WTC11 (cell line): ENCODE data around the gene PODN. TPM values are rescaled to one million over a fixed set of nuclear protein-coding genes. Genes with fewer than 3 reads are reported as not detected.

Experiments
- ATAC-seq: fragments of 200-7000 bp; cut with Tn5 transposase; 2 replicates; pipeline ENCODE4 v1.10.0; 2021; ENCODE audit warnings: mild to moderate bottlenecking, moderate library complexity
- CTCF ChIA-PET: fragments of 300-600 bp; sonication (Branson Sonifier 250); formaldehyde crosslinking; loops from one replicate; lab custom pipeline; 2021; ENCODE audit warnings: antibody characterized with exemption; lab: Charles Lee
- POLR2A ChIA-PET: fragments of 350-600 bp; sonication (Branson Sonifier 250); formaldehyde crosslinking; loops from one replicate; lab custom pipeline; 2021; ENCODE audit warnings: antibody characterized with exemption; lab: Charles Lee
- DNase-seq: peaks from one replicate; pipeline ENCODE4 v3.0.0; 2021; ENCODE audit warnings: low spot score
- H3K27ac Mint-ChIP-seq: 2 replicates; pipeline ENCODE4 v1.8.0; 2021; ENCODE audit warnings: mixed read lengths
- H3K27me3 Mint-ChIP-seq: 2 replicates; pipeline ENCODE4 v1.8.0; 2021; ENCODE audit warnings: low read depth, mild to moderate bottlenecking, moderate library complexity, mixed read lengths
- H3K36me3 Mint-ChIP-seq: 2 replicates; pipeline ENCODE4 v1.8.0; 2021; ENCODE audit warnings: mixed read lengths
- H3K4me1 Mint-ChIP-seq: 2 replicates; pipeline ENCODE4 v1.8.0; 2022; ENCODE audit warnings: mixed read lengths
- H3K4me3 Mint-ChIP-seq: 2 replicates; pipeline ENCODE4 v1.8.0; 2021; ENCODE audit warnings: mild to moderate bottlenecking, moderate library complexity, mixed read lengths
- H3K9me3 Mint-ChIP-seq: 2 replicates; pipeline ENCODE4 v1.8.0; 2021; ENCODE audit warnings: mixed read lengths
- CREM ChIP-seq: sonication (generic); formaldehyde crosslinking; IDR thresholded peaks from 2 replicates; pipeline ENCODE4 v1.8.1; 2022; ENCODE audit warnings: mild to moderate bottlenecking, missing genetic modification reagents, moderate library complexity
- FOXJ3 ChIP-seq: sonication (generic); formaldehyde crosslinking; IDR thresholded peaks from 2 replicates; pipeline ENCODE4 v1.9.0; 2021; ENCODE audit warnings: missing genetic modification reagents, mild to moderate bottlenecking, borderline replicate concordance
- FOXP1 ChIP-seq: sonication (generic); formaldehyde crosslinking; IDR thresholded peaks from 2 replicates; pipeline ENCODE4 v1.8.0; 2022; ENCODE audit warnings: missing genetic modification reagents, mild to moderate bottlenecking, moderate library complexity, borderline replicate concordance
- GABPB1 ChIP-seq: sonication (generic); formaldehyde crosslinking; IDR thresholded peaks from 2 replicates; pipeline ENCODE4 v1.8.1; 2023; ENCODE audit warnings: mild to moderate bottlenecking, missing genetic modification reagents
- GTF2I ChIP-seq: fragments of 250-450 bp; sonication (Bioruptor Pico); conservative IDR thresholded peaks from 2 replicates; pipeline ENCODE4 v1.4.0; 2021; ENCODE audit warnings: mild to moderate bottlenecking
- JUN ChIP-seq: sonication (generic); formaldehyde crosslinking; IDR thresholded peaks from 2 replicates; pipeline ENCODE4 v1.8.0; 2023; ENCODE audit warnings: mild to moderate bottlenecking, missing genetic modification reagents
- KAT7 ChIP-seq: sonication (generic); formaldehyde crosslinking; IDR thresholded peaks from 2 replicates; pipeline ENCODE4 v1.8.1; 2023; ENCODE audit warnings: missing genetic modification reagents, mild to moderate bottlenecking, borderline replicate concordance
- MXD4 ChIP-seq: fragments of 250-450 bp; sonication (Bioruptor Pico); IDR thresholded peaks from 2 replicates; pipeline ENCODE4 v1.8.0; 2021; ENCODE audit warnings: mild to moderate bottlenecking, moderate library complexity, borderline replicate concordance
- MYBL2 ChIP-seq: sonication (generic); formaldehyde crosslinking; IDR thresholded peaks from 2 replicates; pipeline ENCODE4 v1.8.1; 2023; ENCODE audit warnings: mild to moderate bottlenecking, moderate library complexity, missing genetic modification reagents
- PRRX2 ChIP-seq: fragments of 250-450 bp; sonication (Bioruptor Pico); IDR thresholded peaks from 2 replicates; pipeline ENCODE4 v1.8.0; 2021; ENCODE audit warnings: mild to moderate bottlenecking
- RELA ChIP-seq: sonication (generic); formaldehyde crosslinking; IDR thresholded peaks from 2 replicates; pipeline ENCODE4 v1.8.1; 2022; ENCODE audit warnings: missing genetic modification reagents, mild to moderate bottlenecking, borderline replicate concordance
- SP1 ChIP-seq: sonication (generic); formaldehyde crosslinking; conservative IDR thresholded peaks from 2 replicates; pipeline ENCODE4 v1.8.1; 2022; ENCODE audit warnings: missing genetic modification reagents
- ZNF219 ChIP-seq: sonication (generic); formaldehyde crosslinking; IDR thresholded peaks from 2 replicates; pipeline ENCODE4 v1.8.0; 2023; ENCODE audit warnings: missing genetic modification reagents, mild to moderate bottlenecking, borderline replicate concordance
- total RNA-seq: library from RNA; stranded (reverse); gene quantifications from 3 replicates; pipeline ENCODE4 v1.2.3, GENCODE V29; 2021
- TF ChIP-seq, protein P1 (sequence below): fragments of 200-600 bp; IDR thresholded peaks from 2 replicates; pipeline ENCODE4 v1.8.0; 2022; ENCODE audit warnings: antibody characterized with exemption
- TF ChIP-seq, protein P2 (sequence below): fragments of 250-450 bp; sonication (Bioruptor Pico); conservative IDR thresholded peaks from 2 replicates; pipeline ENCODE4 v1.9.0; 2021; ENCODE audit warnings: mild to moderate bottlenecking
- TF ChIP-seq, protein P3 (sequence below): sonication (generic); formaldehyde crosslinking; IDR thresholded peaks from 2 replicates; pipeline ENCODE4 v1.8.1; 2023; ENCODE audit warnings: mild to moderate bottlenecking, moderate library complexity, missing genetic modification reagents
- TF ChIP-seq, protein P4 (sequence below): fragments of 250-450 bp; sonication (Bioruptor Pico); IDR thresholded peaks from 2 replicates; pipeline ENCODE4 v1.9.0; 2021; ENCODE audit warnings: mild to moderate bottlenecking
- TF ChIP-seq, protein P5 (sequence below): sonication (generic); formaldehyde crosslinking; IDR thresholded peaks from 2 replicates; pipeline ENCODE4 v1.8.1; 2022; ENCODE audit warnings: low read depth, mild to moderate bottlenecking, moderate library complexity, missing genetic modification reagents, borderline replicate concordance
- TF ChIP-seq, protein P6 (sequence below): sonication (generic); formaldehyde crosslinking; IDR thresholded peaks from 2 replicates; pipeline ENCODE4 v1.8.0; 2023; ENCODE audit warnings: missing genetic modification reagents, mild to moderate bottlenecking, borderline replicate concordance

The PODN gene
- total RNA-seq, 1 experiment from 2014 or later: 0.48 TPM

DNA sequence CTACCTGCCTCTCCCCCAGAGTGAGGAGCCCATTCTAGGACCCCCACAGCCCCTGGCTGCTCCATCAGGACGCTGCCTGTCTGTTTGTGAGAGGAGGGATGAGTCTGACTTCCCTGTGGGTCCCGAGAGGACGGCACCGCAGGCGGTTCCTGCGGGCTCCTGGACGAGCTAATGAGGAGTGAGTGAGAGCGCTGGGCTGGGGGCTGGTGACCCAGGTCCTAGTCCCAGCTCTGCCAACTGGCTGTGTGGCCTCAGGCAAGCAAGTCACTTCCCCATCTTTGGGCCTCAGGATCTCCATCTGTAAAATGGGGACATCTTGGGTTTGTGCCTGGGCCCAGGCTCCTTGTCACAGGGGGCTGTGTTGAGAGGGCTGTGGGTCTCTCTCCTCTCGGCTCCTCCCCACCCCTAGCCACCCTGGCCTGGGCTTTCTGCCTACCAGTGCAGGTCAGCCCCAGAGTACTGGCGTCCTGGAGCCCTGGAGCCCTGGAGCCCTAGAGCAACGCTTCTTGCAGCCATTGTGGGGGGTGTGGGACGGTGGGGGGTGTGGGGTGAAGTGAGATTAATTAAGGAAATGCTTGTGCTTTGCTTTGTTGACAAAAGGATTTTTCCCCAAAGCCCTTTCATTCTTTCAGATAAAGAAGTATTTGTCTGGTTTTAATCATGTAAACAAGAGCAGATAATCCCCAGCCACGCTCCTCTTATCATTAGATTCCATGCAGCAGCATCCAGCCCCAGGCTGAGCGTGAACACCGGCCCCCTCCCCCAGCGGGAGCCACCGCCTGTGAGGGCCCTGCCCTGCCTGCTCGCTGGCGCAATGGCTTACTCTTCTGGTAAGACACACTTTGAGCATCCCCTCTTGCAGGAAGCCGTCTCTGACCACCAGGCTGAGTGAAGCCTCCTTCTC lies 53.6 kb downstream of the PODN start:
- ChIA-PET POLR2A (no interaction called here), CTCF (interaction anchor here (1.0 kb wide), 1 partner anchor 22 kb away, joined by 3 read pairs; no protein-coding TSS in a partner anchor)
- TF ChIP-seq GTF2I (CRISPR knock-in tag) (peak; percentile 60; the same call in 1 of the 2 replicates), GABPB1 (CRISPR knock-in tag) (0 out of 2 replicates have a peak, but pooled peaks have one; percentile 13), FOXJ3 (no peak)
- H3K36me3 Mint-ChIP-seq: no peaks in the 10 kb centered on the region
- H3K27me3 Mint-ChIP-seq: no peaks in the 10 kb centered on the region; the same call in none of the 2 replicates
- peaks cover 9% of the 10 kb centered on the region for H3K9me3 Mint-ChIP-seq
- H3K4me1 Mint-ChIP-seq: peaks cover 33% of the 10 kb centered on the region
- no peak overlapping the region for H3K27ac Mint-ChIP-seq
- peak; percentile 49 for ATAC-seq
- no peak overlapping the region for H3K4me3 Mint-ChIP-seq
- peak; percentile 41 for DNase-seq

DNA sequence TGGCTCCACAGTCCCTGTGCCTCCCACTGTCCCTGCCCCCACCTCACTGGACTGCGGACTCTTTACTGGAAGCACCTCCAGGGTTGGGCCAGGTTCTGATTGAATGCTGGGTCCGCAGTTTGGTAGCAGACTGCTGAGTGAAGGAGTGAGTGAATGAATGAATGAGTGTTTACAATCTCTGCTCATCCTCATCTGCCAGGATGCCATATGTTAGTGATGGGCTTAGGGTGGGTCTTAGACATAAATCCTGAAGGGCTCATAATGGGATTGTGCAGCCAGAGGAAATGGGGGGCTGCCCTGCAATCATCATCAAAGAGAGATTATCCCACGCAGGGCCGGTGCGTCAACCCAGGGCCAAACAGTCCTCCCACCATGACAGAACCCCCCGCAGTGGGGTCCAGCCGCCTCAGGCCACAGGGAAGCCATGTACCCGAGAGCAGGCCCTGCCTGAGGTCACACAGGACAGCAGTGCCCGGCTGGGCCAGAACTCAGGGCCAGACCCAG lies 54.3 kb downstream of the PODN start:
- Mint-ChIP-seq H3K36me3 (no peaks in the 10 kb centered on the region), H3K4me1 (peaks cover 33% of the 10 kb centered on the region), H3K9me3 (peaks cover 9% of the 10 kb centered on the region), H3K27me3 (no peaks in the 10 kb centered on the region; the same call in none of the 2 replicates), H3K27ac (no peak overlapping the region), H3K4me3 (no peak overlapping the region)
- ATAC-seq: no peak
- DNase-seq: no peak
- CTCF ChIA-PET: no interaction called here
- POLR2A ChIA-PET: no interaction called here
- TF ChIP-seq RELA (CRISPR knock-in tag) (no peak), FOXP1 (CRISPR knock-in tag) (no peak), KAT7 (no peak), SP1 (no peak), MYBL2 (CRISPR knock-in tag) (no peak), PRRX2 (CRISPR knock-in tag) (no peak), CREM (CRISPR knock-in tag) (no peak), ZNF219 (CRISPR knock-in tag) (no peak), MXD4 (CRISPR knock-in tag) (no peak), JUN (CRISPR knock-in tag) (no peak)
- TF ChIP-seq, protein P1, sequence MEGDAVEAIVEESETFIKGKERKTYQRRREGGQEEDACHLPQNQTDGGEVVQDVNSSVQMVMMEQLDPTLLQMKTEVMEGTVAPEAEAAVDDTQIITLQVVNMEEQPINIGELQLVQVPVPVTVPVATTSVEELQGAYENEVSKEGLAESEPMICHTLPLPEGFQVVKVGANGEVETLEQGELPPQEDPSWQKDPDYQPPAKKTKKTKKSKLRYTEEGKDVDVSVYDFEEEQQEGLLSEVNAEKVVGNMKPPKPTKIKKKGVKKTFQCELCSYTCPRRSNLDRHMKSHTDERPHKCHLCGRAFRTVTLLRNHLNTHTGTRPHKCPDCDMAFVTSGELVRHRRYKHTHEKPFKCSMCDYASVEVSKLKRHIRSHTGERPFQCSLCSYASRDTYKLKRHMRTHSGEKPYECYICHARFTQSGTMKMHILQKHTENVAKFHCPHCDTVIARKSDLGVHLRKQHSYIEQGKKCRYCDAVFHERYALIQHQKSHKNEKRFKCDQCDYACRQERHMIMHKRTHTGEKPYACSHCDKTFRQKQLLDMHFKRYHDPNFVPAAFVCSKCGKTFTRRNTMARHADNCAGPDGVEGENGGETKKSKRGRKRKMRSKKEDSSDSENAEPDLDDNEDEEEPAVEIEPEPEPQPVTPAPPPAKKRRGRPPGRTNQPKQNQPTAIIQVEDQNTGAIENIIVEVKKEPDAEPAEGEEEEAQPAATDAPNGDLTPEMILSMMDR: no peak
- TF ChIP-seq, protein P2, sequence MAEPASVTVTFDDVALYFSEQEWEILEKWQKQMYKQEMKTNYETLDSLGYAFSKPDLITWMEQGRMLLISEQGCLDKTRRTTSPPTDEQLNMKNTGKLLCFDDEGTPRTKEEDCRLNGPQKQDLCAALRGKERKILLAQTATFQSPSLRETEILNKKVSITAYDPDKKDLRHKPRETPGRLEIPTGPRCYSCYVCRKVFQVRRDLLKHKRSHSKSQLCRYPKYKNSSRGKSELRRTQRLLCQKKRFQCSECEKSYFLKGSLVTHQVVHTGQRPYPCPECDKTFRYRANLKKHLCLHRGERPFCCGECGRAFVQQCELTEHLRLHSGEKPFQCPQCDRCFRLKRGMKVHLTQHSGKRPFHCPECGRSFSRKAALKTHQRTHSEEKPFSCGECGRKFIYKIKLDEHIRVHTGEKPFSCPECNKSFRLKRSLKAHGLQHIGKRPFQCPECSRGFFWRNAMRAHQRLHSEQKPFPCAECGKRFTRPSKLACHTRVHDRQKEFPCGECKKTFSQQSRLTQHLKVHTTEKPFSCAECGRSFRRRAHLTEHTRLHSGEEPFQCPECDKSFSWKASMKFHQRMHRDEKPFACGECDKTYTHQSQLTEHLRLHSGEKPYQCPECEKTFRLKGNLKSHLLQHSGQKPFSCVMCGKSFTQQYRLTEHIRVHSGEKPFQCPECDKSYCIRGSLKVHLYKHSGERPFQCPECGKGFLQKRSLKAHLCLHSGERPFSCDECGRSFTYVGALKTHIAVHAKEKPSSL (CRISPR knock-in tag): no peak
- TF ChIP-seq, protein P3, sequence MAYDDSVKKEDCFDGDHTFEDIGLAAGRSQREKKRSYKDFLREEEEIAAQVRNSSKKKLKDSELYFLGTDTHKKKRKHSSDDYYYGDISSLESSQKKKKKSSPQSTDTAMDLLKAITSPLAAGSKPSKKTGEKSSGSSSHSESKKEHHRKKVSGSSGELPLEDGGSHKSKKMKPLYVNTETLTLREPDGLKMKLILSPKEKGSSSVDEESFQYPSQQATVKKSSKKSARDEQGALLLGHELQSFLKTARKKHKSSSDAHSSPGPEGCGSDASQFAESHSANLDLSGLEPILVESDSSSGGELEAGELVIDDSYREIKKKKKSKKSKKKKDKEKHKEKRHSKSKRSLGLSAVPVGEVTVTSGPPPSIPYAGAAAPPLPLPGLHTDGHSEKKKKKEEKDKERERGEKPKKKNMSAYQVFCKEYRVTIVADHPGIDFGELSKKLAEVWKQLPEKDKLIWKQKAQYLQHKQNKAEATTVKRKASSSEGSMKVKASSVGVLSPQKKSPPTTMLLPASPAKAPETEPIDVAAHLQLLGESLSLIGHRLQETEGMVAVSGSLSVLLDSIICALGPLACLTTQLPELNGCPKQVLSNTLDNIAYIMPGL (CRISPR knock-in tag): no peak
- TF ChIP-seq, protein P4, sequence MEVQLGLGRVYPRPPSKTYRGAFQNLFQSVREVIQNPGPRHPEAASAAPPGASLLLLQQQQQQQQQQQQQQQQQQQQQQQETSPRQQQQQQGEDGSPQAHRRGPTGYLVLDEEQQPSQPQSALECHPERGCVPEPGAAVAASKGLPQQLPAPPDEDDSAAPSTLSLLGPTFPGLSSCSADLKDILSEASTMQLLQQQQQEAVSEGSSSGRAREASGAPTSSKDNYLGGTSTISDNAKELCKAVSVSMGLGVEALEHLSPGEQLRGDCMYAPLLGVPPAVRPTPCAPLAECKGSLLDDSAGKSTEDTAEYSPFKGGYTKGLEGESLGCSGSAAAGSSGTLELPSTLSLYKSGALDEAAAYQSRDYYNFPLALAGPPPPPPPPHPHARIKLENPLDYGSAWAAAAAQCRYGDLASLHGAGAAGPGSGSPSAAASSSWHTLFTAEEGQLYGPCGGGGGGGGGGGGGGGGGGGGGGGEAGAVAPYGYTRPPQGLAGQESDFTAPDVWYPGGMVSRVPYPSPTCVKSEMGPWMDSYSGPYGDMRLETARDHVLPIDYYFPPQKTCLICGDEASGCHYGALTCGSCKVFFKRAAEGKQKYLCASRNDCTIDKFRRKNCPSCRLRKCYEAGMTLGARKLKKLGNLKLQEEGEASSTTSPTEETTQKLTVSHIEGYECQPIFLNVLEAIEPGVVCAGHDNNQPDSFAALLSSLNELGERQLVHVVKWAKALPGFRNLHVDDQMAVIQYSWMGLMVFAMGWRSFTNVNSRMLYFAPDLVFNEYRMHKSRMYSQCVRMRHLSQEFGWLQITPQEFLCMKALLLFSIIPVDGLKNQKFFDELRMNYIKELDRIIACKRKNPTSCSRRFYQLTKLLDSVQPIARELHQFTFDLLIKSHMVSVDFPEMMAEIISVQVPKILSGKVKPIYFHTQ (CRISPR knock-in tag): no peak
- TF ChIP-seq, protein P5, sequence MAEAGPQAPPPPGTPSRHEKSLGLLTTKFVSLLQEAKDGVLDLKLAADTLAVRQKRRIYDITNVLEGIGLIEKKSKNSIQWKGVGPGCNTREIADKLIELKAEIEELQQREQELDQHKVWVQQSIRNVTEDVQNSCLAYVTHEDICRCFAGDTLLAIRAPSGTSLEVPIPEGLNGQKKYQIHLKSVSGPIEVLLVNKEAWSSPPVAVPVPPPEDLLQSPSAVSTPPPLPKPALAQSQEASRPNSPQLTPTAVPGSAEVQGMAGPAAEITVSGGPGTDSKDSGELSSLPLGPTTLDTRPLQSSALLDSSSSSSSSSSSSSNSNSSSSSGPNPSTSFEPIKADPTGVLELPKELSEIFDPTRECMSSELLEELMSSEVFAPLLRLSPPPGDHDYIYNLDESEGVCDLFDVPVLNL (CRISPR knock-in tag): no peak
- TF ChIP-seq, protein P6, sequence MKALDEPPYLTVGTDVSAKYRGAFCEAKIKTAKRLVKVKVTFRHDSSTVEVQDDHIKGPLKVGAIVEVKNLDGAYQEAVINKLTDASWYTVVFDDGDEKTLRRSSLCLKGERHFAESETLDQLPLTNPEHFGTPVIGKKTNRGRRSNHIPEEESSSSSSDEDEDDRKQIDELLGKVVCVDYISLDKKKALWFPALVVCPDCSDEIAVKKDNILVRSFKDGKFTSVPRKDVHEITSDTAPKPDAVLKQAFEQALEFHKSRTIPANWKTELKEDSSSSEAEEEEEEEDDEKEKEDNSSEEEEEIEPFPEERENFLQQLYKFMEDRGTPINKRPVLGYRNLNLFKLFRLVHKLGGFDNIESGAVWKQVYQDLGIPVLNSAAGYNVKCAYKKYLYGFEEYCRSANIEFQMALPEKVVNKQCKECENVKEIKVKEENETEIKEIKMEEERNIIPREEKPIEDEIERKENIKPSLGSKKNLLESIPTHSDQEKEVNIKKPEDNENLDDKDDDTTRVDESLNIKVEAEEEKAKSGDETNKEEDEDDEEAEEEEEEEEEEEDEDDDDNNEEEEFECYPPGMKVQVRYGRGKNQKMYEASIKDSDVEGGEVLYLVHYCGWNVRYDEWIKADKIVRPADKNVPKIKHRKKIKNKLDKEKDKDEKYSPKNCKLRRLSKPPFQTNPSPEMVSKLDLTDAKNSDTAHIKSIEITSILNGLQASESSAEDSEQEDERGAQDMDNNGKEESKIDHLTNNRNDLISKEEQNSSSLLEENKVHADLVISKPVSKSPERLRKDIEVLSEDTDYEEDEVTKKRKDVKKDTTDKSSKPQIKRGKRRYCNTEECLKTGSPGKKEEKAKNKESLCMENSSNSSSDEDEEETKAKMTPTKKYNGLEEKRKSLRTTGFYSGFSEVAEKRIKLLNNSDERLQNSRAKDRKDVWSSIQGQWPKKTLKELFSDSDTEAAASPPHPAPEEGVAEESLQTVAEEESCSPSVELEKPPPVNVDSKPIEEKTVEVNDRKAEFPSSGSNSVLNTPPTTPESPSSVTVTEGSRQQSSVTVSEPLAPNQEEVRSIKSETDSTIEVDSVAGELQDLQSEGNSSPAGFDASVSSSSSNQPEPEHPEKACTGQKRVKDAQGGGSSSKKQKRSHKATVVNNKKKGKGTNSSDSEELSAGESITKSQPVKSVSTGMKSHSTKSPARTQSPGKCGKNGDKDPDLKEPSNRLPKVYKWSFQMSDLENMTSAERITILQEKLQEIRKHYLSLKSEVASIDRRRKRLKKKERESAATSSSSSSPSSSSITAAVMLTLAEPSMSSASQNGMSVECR (CRISPR knock-in tag): no peak
